H9 (cell line): ENCODE results near the gene MYRIP. TPM values are rescaled to one million over a fixed set of nuclear protein-coding genes. Genes with fewer than 3 reads are reported as not detected.

ENCODE experiments used
- DNase-seq: peaks from one replicate; pipeline ENCODE4 v3.0.0-alpha.2; 2017
- H2AFZ ChIP-seq: one replicate; pipeline ENCODE4 v1.6.1; 2013; ENCODE audit warnings: mild to moderate bottlenecking, low read length, control low read depth, moderate library complexity
- H2AK5ac ChIP-seq: 2 replicates; pipeline ENCODE4 v1.6.1; 2013; ENCODE audit warnings: low read length, control low read depth, mixed read lengths; ENCODE audit not compliant: insufficient read length
- H2BK120ac ChIP-seq: one replicate; pipeline ENCODE4 v1.6.1; 2013; ENCODE audit warnings: low read depth, mild to moderate bottlenecking, low read length, control low read depth, inconsistent platforms; ENCODE audit not compliant: poor library complexity, severe bottlenecking
- H2BK12ac ChIP-seq: 2 replicates; pipeline ENCODE4 v1.6.1; 2013; ENCODE audit warnings: low read length, control low read depth, mixed read lengths, low read depth; ENCODE audit not compliant: insufficient read length
- H2BK15ac ChIP-seq: 2 replicates; pipeline ENCODE4 v1.6.1; 2013; ENCODE audit warnings: low read depth, low read length, control low read depth
- H2BK20ac ChIP-seq: one replicate; pipeline ENCODE4 v1.6.1; 2013; ENCODE audit warnings: low read depth, mild to moderate bottlenecking, low read length, control low read depth, inconsistent platforms; ENCODE audit not compliant: poor library complexity, severe bottlenecking
- H2BK5ac ChIP-seq: 2 replicates; pipeline ENCODE4 v1.6.1; 2013; ENCODE audit warnings: low read length, control low read depth, mixed read lengths; ENCODE audit not compliant: insufficient read length
- H3K14ac ChIP-seq: 2 replicates; pipeline ENCODE4 v1.6.1; 2013; ENCODE audit warnings: low read length, control low read depth; ENCODE audit not compliant: insufficient read depth
- H3K18ac ChIP-seq: 2 replicates; pipeline ENCODE4 v1.6.1; 2013; ENCODE audit warnings: low read depth, mild to moderate bottlenecking, mixed read lengths, low read length, control low read depth; ENCODE audit not compliant: insufficient read length
- H3K23ac ChIP-seq: 2 replicates; pipeline ENCODE4 v1.6.1; 2013; ENCODE audit warnings: low read length, control low read depth, mixed read lengths, low read depth; ENCODE audit not compliant: insufficient read length
- H3K23me2 ChIP-seq: 2 replicates; pipeline ENCODE4 v1.6.1; 2013; ENCODE audit warnings: low read depth, mild to moderate bottlenecking, mixed read lengths, low read length, control low read depth; ENCODE audit not compliant: insufficient read length, poor library complexity, severe bottlenecking
- H3K27ac ChIP-seq: 2 replicates; pipeline ENCODE4 v1.5.1; 2013; ENCODE audit warnings: low read length, control low read depth, mixed read lengths, low read depth; ENCODE audit not compliant: insufficient read length
- H3K27me3 ChIP-seq: 2 replicates; pipeline ENCODE4 v1.6.1; 2013; ENCODE audit warnings: low read length, control low read depth, inconsistent platforms; ENCODE audit not compliant: insufficient read depth
- H3K4ac ChIP-seq: 2 replicates; pipeline ENCODE4 v1.6.1; 2013; ENCODE audit warnings: low read depth, mild to moderate bottlenecking, control low read depth, inconsistent platforms, low read length, moderate library complexity
- H3K4me1 ChIP-seq: 2 replicates; pipeline ENCODE4 v1.6.1; 2013; ENCODE audit warnings: low read length, control low read depth, inconsistent platforms; ENCODE audit not compliant: insufficient read depth
- H3K4me2 ChIP-seq: 2 replicates; pipeline ENCODE4 v1.6.1; 2013; ENCODE audit warnings: low read length, control low read depth, mixed read lengths; ENCODE audit not compliant: insufficient read length, insufficient read depth
- H3K56ac ChIP-seq: 2 replicates; pipeline ENCODE4 v1.6.1; 2013; ENCODE audit warnings: low read depth, mild to moderate bottlenecking, mixed read lengths, low read length, control low read depth; ENCODE audit not compliant: insufficient read length
- H3K79me1 ChIP-seq: 2 replicates; pipeline ENCODE4 v1.6.1; 2013; ENCODE audit warnings: low read depth, mild to moderate bottlenecking, moderate library complexity, low read length, control low read depth, inconsistent platforms; ENCODE audit not compliant: insufficient read depth, poor library complexity, severe bottlenecking
- H3K79me2 ChIP-seq: 2 replicates; pipeline ENCODE4 v1.6.1; 2013; ENCODE audit warnings: low read length, control low read depth, inconsistent platforms; ENCODE audit not compliant: insufficient read depth
- H3K9ac ChIP-seq: 2 replicates; pipeline ENCODE4 v1.6.1; 2013; ENCODE audit warnings: low read length, control low read depth, mixed read lengths; ENCODE audit not compliant: insufficient read length; ENCODE audit errors: extremely low read depth
- H3K9me3 ChIP-seq: one replicate; pipeline ENCODE4 v1.6.1; 2013; ENCODE audit warnings: low read depth, low read length, inconsistent platforms; ENCODE audit not compliant: control insufficient read depth
- H3T11ph ChIP-seq: one replicate; pipeline ENCODE4 v1.6.1; 2013; ENCODE audit warnings: mild to moderate bottlenecking, low read length, control low read depth, inconsistent platforms
- H4K20me1 ChIP-seq: one replicate; pipeline ENCODE4 v1.6.1; 2013; ENCODE audit not compliant: control insufficient read depth, insufficient read length, insufficient read depth
- H4K5ac ChIP-seq: 2 replicates; pipeline ENCODE4 v1.6.1; 2013; ENCODE audit warnings: low read depth, mild to moderate bottlenecking, mixed read lengths, low read length, control low read depth; ENCODE audit not compliant: insufficient read length
- H4K8ac ChIP-seq: replicated peaks from 2 replicates; pipeline ENCODE4 v1.6.1; 2013; ENCODE audit warnings: low read length, control low read depth, mixed read lengths, low read depth; ENCODE audit not compliant: insufficient read length
- H4K91ac ChIP-seq: 2 replicates; pipeline ENCODE4 v1.6.1; 2013; ENCODE audit warnings: low read depth, mild to moderate bottlenecking, moderate library complexity, mixed read lengths, low read length, control low read depth; ENCODE audit not compliant: insufficient read length
- H3K27ac Mint-ChIP-seq, 3 experiments: 2 replicates in 2 of 3; 3 replicates in 1 of 3; pipeline ENCODE4 v1.8.0; 2020 to 2021; ENCODE audit warnings: mixed read lengths in 3 of 3, mild to moderate bottlenecking in 1 of 3, moderate library complexity in 1 of 3
- H3K27me3 Mint-ChIP-seq: 2 replicates; pipeline ENCODE4 v1.8.0; 2021; ENCODE audit warnings: low read depth, mild to moderate bottlenecking, moderate library complexity, mixed read lengths
- H3K36me3 Mint-ChIP-seq, 3 experiments: 2 replicates in 2 of 3; 3 replicates in 1 of 3; pipeline ENCODE4 v1.8.0; 2020 to 2021; ENCODE audit warnings: low read depth in 3 of 3, mixed read lengths in 3 of 3; ENCODE audit not compliant: insufficient read depth in 1 of 3
- H3K4me1 Mint-ChIP-seq, 2 experiments: 2 replicates each; pipeline ENCODE4 v1.8.0; 2020; ENCODE audit warnings: mixed read lengths in 2 of 2
- H3K4me3 Mint-ChIP-seq, 2 experiments: 2 replicates in 1 of 2; 3 replicates in 1 of 2; pipeline ENCODE4 v1.8.0; 2020 to 2021; ENCODE audit warnings: mild to moderate bottlenecking in 2 of 2, mixed read lengths in 2 of 2, moderate library complexity in 1 of 2
- H3K9me3 Mint-ChIP-seq, 2 experiments: 2 replicates in 1 of 2; 3 replicates in 1 of 2; pipeline ENCODE4 v1.8.0; 2020; ENCODE audit warnings: mild to moderate bottlenecking in 2 of 2, mixed read lengths in 2 of 2, moderate library complexity in 1 of 2
- WGBS: extraction: QIAGEN DNeasy Blood & Tissue Kit; methylation state at CpG from one replicate; pipeline ENCODE4 v1.1.7; 2013; ENCODE audit warnings: missing lambda C conversion rate, low lambda C conversion rate, mixed read lengths; ENCODE audit not compliant: insufficient read length; ENCODE audit errors: extremely low coverage; 5-methylcytosine and 5-hydroxymethylcytosine counted together
- total RNA-seq: library from RNA; stranded (reverse); gene quantifications from 2 replicates; pipeline ENCODE4 v1.2.1, GENCODE V29; 2021
- TF ChIP-seq, protein P1 (sequence below): fragments of 200-600 bp; sonication (generic); conservative IDR thresholded peaks from 3 replicates; pipeline ENCODE4 v1.8.0; 2021; ENCODE audit warnings: antibody characterized with exemption, mild to moderate bottlenecking

MYRIP gene
- total RNA-seq, 1 experiment from 2014 or later: 1.8 TPM

- Histone ChIP-seq H4K91ac (no peak overlapping the region), H3K23ac (no peak overlapping the region), H2BK12ac (no peak overlapping the region), H4K8ac (no peak overlapping the region), H2AFZ (no peak overlapping the region), H3K18ac (no peak overlapping the region), H4K20me1 (no peaks in the 10 kb centered on the region), H2BK20ac (no peak overlapping the region), H3K9me3 (no peaks in the 10 kb centered on the region), H2BK120ac (no peak overlapping the region), H2BK5ac (no peak overlapping the region), H3K4me2 (no peak overlapping the region), H4K5ac (no peak overlapping the region), H3K27ac (no peak overlapping the region), H3K27me3 (no peaks in the 10 kb centered on the region), H3K14ac (no peak overlapping the region), H3K56ac (no peak overlapping the region), H3K4me1 (no peaks in the 10 kb centered on the region), H2BK15ac (no peak overlapping the region), H3K4ac (no peak overlapping the region), H3K9ac (no peak overlapping the region), H3K79me2 (no peaks in the 10 kb centered on the region), H3T11ph (no peak overlapping the region), H3K79me1 (no peaks in the 10 kb centered on the region), H3K23me2 (no peaks in the 10 kb centered on the region), H2AK5ac (no peak overlapping the region)
- no peaks in the 10 kb centered on the region; the same call in 1 of the 2 replicates for H3K27me3 Mint-ChIP-seq
- H3K36me3 Mint-ChIP-seq: no peaks in the 10 kb centered on the region
- H3K4me3 Mint-ChIP-seq: no peak overlapping the region
- no peak for DNase-seq
- H3K4me1 Mint-ChIP-seq: peaks cover 9 to 14% of the 10 kb centered on the region in 2 experiments
- no peak overlapping the region for H3K27ac Mint-ChIP-seq
- no peaks in the 10 kb centered on the region for H3K9me3 Mint-ChIP-seq
- TF ChIP-seq, protein P1, sequence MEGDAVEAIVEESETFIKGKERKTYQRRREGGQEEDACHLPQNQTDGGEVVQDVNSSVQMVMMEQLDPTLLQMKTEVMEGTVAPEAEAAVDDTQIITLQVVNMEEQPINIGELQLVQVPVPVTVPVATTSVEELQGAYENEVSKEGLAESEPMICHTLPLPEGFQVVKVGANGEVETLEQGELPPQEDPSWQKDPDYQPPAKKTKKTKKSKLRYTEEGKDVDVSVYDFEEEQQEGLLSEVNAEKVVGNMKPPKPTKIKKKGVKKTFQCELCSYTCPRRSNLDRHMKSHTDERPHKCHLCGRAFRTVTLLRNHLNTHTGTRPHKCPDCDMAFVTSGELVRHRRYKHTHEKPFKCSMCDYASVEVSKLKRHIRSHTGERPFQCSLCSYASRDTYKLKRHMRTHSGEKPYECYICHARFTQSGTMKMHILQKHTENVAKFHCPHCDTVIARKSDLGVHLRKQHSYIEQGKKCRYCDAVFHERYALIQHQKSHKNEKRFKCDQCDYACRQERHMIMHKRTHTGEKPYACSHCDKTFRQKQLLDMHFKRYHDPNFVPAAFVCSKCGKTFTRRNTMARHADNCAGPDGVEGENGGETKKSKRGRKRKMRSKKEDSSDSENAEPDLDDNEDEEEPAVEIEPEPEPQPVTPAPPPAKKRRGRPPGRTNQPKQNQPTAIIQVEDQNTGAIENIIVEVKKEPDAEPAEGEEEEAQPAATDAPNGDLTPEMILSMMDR: no peak
- WGBS: no CpG with 5 or more reads among the region's 10 CpGs
These were observed 375.8 kb downstream of the MYRIP start for GRCh38 chr3:40185029-40185695.
